NCI-H774 (cell line): ENCODE data around the gene IQGAP2.

Experiments
- DNase-seq: peaks from one replicate; lab custom pipeline; 2025; lab: John Stamatoyannopoulos, UW

IQGAP2 gene

DNA sequence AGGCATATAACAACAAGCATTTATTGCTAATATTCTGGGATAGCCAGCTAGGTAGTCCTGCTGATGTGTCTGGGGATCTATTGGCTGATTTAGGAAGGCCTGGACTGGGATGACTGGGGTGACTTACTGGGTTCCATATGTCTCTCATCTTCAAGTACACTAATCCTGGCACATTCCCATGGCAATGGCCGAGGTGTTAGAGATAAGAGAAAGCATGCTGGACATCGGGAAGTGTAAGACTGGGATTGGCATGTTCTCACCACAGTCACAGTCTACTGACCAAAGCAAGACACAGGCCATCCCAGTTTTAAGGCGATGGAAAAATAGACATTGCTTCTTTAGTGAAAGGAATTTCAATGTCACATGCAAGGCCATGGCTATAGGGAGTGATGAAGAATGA, 342.6 kb downstream of the IQGAP2 start:
- no peak for DNase-seq

DNA sequence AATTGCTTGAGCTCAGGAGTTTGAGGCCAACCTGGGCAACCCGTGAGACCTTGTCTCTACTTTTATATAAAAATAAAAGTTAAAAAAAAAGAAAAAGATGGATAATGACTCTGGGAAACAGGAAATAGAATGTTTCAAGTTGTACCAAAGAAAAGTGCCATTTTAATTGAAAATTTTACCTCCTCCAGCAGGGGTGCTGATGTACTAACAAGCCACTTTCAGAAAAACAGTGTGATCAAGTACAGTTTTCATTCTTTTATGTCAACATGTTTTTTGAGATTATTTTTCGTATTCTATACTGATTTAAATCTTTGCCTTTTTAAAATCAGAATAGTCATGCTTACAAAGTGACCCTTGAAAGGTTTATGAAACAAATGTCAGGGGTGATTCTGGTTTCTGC, 343.6 kb downstream of the IQGAP2 start:
- no peak for DNase-seq

DNA sequence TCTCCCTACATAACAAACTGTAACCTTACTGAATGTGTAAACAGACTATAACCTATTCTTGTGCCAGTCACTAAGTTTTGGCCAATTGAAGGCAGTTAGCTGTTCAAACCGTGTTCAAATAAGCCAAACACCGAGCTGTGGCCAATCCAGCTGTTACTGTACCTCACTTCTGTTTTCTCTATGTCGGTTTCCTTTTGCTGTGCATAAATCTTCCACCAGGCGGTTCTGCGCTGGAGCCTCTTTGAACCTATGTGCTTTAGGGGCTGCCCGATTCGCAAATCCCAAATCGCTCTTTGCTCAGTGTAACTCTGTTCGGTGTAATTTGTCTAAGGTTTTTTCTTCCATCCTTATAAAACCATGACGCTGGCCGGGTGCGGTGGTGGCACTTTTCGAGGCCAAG, 344.6 kb downstream of the IQGAP2 start:
- no peak for DNase-seq

DNA sequence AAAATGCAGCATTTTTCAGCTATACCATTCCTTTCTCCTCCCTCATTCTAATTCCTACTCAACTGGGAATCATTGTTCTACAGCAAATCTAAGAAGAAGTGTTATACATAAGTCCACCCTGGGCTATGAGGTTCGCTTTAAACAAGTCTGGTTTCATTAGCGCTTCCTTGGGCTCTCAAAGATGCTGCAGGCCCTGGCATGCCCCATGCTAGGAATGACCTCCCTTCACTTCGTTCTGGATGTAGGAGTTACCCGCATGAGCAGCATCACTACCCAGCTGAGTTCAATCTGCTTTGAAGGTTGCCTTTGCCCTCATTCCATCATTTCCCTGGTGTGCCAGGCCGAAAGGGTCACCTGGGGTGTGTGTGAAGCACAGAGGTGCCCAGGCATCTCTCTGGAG, 348.2 kb downstream of the IQGAP2 start:
- no peak for DNase-seq

DNA sequence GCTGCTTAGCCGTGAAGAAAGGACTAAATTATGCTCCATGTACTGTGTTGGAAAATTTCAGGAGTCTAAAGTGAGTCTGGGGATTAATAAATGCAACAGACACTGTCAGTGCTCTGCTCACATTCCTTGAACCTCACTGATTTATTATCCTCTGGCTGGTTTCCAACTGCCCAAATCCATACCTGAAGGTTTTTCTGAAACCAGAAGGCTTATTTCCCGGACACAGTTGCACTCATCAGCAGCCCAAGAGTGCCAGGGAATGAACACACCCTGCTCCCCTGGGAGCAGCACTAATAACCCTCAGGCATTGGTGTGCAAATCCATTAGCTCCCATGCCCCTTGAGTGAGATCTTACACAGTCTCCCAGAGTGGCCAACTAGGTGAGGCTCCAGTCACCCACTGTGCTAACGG, 351.6 kb downstream of the IQGAP2 start:
- DNase-seq, result no peak

DNA sequence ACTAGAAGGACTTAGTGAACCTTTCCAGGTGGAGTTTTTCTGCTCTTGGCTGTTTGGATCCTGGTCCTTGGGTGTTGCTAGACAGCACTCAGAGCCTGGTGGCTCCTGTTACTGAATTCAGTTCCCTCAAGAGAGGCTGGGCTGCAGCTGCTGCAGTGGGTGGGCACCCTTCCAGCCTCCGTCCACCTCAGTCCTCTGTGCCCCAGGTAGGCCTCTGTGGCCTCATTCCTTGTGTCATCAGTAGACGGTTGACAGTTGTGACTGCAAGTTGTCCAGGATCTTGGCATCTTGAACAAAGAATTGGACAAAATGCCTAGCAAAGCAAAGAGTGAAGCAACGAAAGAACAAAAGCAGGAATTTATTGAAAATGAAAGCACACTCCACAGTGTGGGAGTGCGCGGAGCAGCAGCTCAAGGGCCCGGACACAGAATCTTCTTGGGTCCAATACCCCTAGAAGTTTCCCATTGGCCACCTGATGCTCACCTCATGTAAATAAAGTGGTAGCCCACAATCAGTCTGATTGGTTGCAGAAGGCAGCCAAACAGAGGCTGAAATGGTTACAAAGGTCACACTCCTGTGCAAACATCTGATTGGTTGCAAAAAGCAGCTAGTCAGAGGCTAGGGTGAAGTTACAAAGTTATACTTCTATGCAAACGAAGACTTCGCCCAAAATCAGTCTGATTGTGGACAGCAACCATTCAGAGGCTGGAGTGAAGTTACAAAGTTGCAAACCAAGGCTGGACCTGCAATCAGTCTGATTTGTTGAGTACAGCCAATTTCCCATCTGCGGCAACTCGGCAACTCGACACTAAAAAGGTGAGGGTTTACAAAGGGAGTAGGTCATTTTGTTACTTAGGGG, 352.9 kb downstream of the IQGAP2 start:
- no peak for DNase-seq

DNA sequence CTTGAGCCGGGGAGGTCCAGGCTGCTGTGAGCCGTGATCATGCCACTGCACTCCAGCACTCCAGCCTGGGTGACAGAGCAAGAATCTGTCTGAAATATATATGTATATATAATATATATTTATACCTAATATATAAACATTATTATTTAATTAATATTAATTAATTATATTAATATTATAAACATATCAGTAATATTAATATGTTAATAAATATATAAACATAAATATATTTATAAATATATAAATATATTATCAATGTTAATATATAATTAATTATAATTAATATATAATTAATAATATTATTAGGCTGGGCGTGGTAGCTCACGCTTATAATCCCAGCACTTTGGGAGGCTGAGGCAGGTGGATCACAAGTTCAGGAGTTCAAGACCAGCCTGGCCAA, 354.0 kb downstream of the IQGAP2 start:
- DNase-seq, result no peak
